GM13977 (cell line): ENCODE measurements around the gene SFMBT2.

Experiments used
- DNase-seq: peaks from one replicate; pipeline ENCODE4 v3.0.0; 2012; ENCODE audit warnings: low spot score
- CTCF ChIP-seq: IDR thresholded peaks from 2 replicates; pipeline ENCODE4 v1.5.1; 2012; ENCODE audit warnings: mild to moderate bottlenecking, control low read depth; ENCODE audit not compliant: insufficient read depth; ENCODE audit errors: extremely low read depth, missing control alignments
- in situ Hi-C: fragments of 300-500 bp; cut with MboI; formaldehyde crosslinking; loops from one replicate; pipeline ENCODE4 v1.12.0; 2022; ENCODE audit warnings: low sequenced_read_pairs, low pct_unique_long_range_greater_than_20kb, mixed read lengths, inconsistent platforms; ENCODE audit not compliant: unreplicated experiment

The SFMBT2 gene

GRCh38 chr10:7410862-7411670 lies at the start of gene SFMBT2:
Gene SFMBT2, minus strand, starts transcription at chr10:7411034. Its CDS starts 29,136 bp downstream, at chr10:7381898.
- in situ Hi-C loops = loop anchor here (10.0 to 25.0 kb wide), 2 partner anchors 496 to 749 kb away; no protein-coding TSS in a partner anchor
- DNase-seq = peak; percentile 90
- no peak for TF ChIP-seq CTCF

GRCh38 chr10:7460006-7460405 lies 49.2 kb upstream of the SFMBT2 start:
- in situ Hi-C loops = no loop called here
- no peak for TF ChIP-seq CTCF
- DNase-seq = no peak

GRCh38 chr10:7458556-7458955 lies 47.7 kb upstream of the SFMBT2 start:
- in situ Hi-C loops = no loop called here
- DNase-seq = no peak

GRCh38 chr10:7457478-7458316 lies 46.9 kb upstream of the SFMBT2 start:
- no peak for DNase-seq
- TF ChIP-seq CTCF = no peak
- in situ Hi-C loops = no loop called here

More at GRCh38 chr10:7458556-7458955, 47.7 kb upstream of the SFMBT2 start:
- TF ChIP-seq CTCF = no peak

- in situ Hi-C loops = no loop called here
- no peak for TF ChIP-seq CTCF
- DNase-seq = no peak
Measured at GRCh38 chr10:7449063-7449695, 38.3 kb upstream of the SFMBT2 start.

GRCh38 chr10:7445474-7446185 lies 34.8 kb upstream of the SFMBT2 start:
- in situ Hi-C loops = no loop called here
- TF ChIP-seq CTCF = no peak

More at GRCh38 chr10:7445474-7446185, 34.8 kb upstream of the SFMBT2 start:
- peak; percentile 52 for DNase-seq
